Bronchial epithelial cell (primary cell): ENCODE results near the gene TSNAX. TPM values are rescaled to one million over a fixed set of nuclear protein-coding genes. Genes with fewer than 3 reads are reported as not detected.

Experiments used
- DNase-seq: peaks from one replicate; pipeline ENCODE4 v3.0.0-alpha.2; 2010; ENCODE audit warnings: low read depth
- FAIRE-seq: peaks from 2 replicates; lab custom pipeline; 2011; peaks lifted over from hg19 to GRCh38; lab: Jason Lieb, UNC
- H3K27me3 ChIP-seq: 2 replicates; pipeline ENCODE4 v1.5.1; 2011; ENCODE audit warnings: low read length; ENCODE audit not compliant: control insufficient read depth, insufficient read depth
- H3K36me3 ChIP-seq: 2 replicates; pipeline ENCODE4 v1.5.1; 2011; ENCODE audit warnings: low read length; ENCODE audit not compliant: control insufficient read depth, insufficient read depth
- H3K4me3 ChIP-seq: 2 replicates; pipeline ENCODE4 v1.5.1; 2011; ENCODE audit warnings: mild to moderate bottlenecking, low read depth, low read length, control low read depth
- total RNA-seq: library from RNA; depleted of rRNA; stranded (reverse); fragments of >200 nt; gene quantifications from 2 replicates; pipeline ENCODE4 v1.2.1, GENCODE V29; 2014
- TF ChIP-seq, protein P1 (sequence below): IDR thresholded peaks from 2 replicates; pipeline ENCODE4 v1.5.1; 2011; ENCODE audit warnings: mild to moderate bottlenecking, moderate library complexity, low read length, control low read depth, inconsistent platforms; ENCODE audit not compliant: insufficient read depth, severe bottlenecking

The TSNAX gene
- total RNA-seq, 1 donor from 2014 or later, result 27.1 TPM

GRCh38 chr1:231605149-231606100 is 77.0 kb downstream of the TSNAX start:
- TF ChIP-seq, protein P1, sequence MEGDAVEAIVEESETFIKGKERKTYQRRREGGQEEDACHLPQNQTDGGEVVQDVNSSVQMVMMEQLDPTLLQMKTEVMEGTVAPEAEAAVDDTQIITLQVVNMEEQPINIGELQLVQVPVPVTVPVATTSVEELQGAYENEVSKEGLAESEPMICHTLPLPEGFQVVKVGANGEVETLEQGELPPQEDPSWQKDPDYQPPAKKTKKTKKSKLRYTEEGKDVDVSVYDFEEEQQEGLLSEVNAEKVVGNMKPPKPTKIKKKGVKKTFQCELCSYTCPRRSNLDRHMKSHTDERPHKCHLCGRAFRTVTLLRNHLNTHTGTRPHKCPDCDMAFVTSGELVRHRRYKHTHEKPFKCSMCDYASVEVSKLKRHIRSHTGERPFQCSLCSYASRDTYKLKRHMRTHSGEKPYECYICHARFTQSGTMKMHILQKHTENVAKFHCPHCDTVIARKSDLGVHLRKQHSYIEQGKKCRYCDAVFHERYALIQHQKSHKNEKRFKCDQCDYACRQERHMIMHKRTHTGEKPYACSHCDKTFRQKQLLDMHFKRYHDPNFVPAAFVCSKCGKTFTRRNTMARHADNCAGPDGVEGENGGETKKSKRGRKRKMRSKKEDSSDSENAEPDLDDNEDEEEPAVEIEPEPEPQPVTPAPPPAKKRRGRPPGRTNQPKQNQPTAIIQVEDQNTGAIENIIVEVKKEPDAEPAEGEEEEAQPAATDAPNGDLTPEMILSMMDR, result no peak
- FAIRE-seq, result no peak

GRCh38 chr1:231606712-231607111 is 78.2 kb downstream of the TSNAX start:
- H3K4me3 ChIP-seq, result no peak overlapping the region
- H3K36me3 ChIP-seq, result no peaks in the 10 kb centered on the region
- H3K27me3 ChIP-seq, result no peaks in the 10 kb centered on the region
- peak; percentile 61 for DNase-seq
- TF ChIP-seq, protein P1, result no peak
- FAIRE-seq, result no peak

More at GRCh38 chr1:231605149-231606100, 77.0 kb downstream of the TSNAX start:
- no peak for DNase-seq
- H3K27me3 ChIP-seq, result no peaks in the 10 kb centered on the region
- H3K36me3 ChIP-seq, result no peaks in the 10 kb centered on the region
- H3K4me3 ChIP-seq, result no peak overlapping the region

GRCh38 chr1:231610388-231610787 is 81.9 kb downstream of the TSNAX start:
- no peaks in the 10 kb centered on the region for H3K27me3 ChIP-seq
- FAIRE-seq (no peak), DNase-seq (no peak)
- no peaks in the 10 kb centered on the region for H3K36me3 ChIP-seq
- H3K4me3 ChIP-seq, result no peak overlapping the region
- TF ChIP-seq, protein P1, result no peak

GRCh38 chr1:231611111-231611510 is 82.6 kb downstream of the TSNAX start:
- TF ChIP-seq, protein P1, result no peak
- Histone ChIP-seq H3K27me3 (no peaks in the 10 kb centered on the region), H3K36me3 (no peaks in the 10 kb centered on the region), H3K4me3 (no peak overlapping the region)
- DNase-seq (no peak), FAIRE-seq (no peak)

GRCh38 chr1:231611851-231612250 is 83.4 kb downstream of the TSNAX start:
- TF ChIP-seq, protein P1, result no peak
- H3K36me3 ChIP-seq, result no peaks in the 10 kb centered on the region
- H3K4me3 ChIP-seq, result no peak overlapping the region
- no peaks in the 10 kb centered on the region for H3K27me3 ChIP-seq
- FAIRE-seq, result no peak
- DNase-seq, result no peak
